ENCODE results near the gene NMNAT3. TPM values are rescaled to one million over a fixed set of nuclear protein-coding genes. Genes with fewer than 3 reads are reported as not detected.

Gene NMNAT3
- total RNA-seq, 1 experiment from 2014 or later: 1.3 TPM

GRCh38 chr3:139721370-139721769 is 43.6 kb upstream of the NMNAT3 start:
- Histone ChIP-seq H2AFZ (ENCODE audit: low read length) (no peak overlapping the region), H4K91ac (ENCODE audit: insufficient read length, low read depth, low read length) (no peak overlapping the region), H3K27ac (ENCODE audit: insufficient read length, low read depth, low read length) (no peak overlapping the region), H3K4me2 (ENCODE audit: insufficient read depth, insufficient read length, low read length) (no peak overlapping the region), H2BK15ac (ENCODE audit: low read depth, low read length) (no peak overlapping the region), H4K8ac (replicated peaks; ENCODE audit: insufficient read length, low read depth, low read length) (no peak overlapping the region), H3K4ac (ENCODE audit: low read depth, low read length) (no peak overlapping the region), H4K20me1 (ENCODE audit: control insufficient read depth, insufficient read depth, insufficient read length) (no peaks in the 10 kb centered on the region), H3K9ac (ENCODE audit: extremely low read depth, insufficient read length, low read length) (no peak overlapping the region), H3K4me1 (ENCODE audit: insufficient read depth, low read length) (peaks cover 6% of the 10 kb centered on the region; the same call in 1 of the 2 replicates), H3K9me3 (ENCODE audit: control insufficient read depth, low read depth, low read length) (no peaks in the 10 kb centered on the region), H3K14ac (ENCODE audit: insufficient read depth, low read length) (no peak overlapping the region), H2AK5ac (ENCODE audit: insufficient read length, low read length) (no peak overlapping the region), H3K79me2 (ENCODE audit: insufficient read depth, low read length) (no peaks in the 10 kb centered on the region), H3K23ac (ENCODE audit: insufficient read length, low read depth, low read length) (no peak overlapping the region), H3T11ph (ENCODE audit: low read length) (no peak overlapping the region), H2BK120ac (ENCODE audit: low read depth, low read length, poor library complexity, severe bottlenecking) (no peak overlapping the region), H3K23me2 (ENCODE audit: insufficient read length, low read depth, low read length, poor library complexity, severe bottlenecking) (no peaks in the 10 kb centered on the region), H3K56ac (ENCODE audit: insufficient read length, low read depth, low read length) (no peak overlapping the region), H2BK12ac (ENCODE audit: insufficient read length, low read depth, low read length) (no peak overlapping the region), H4K5ac (ENCODE audit: insufficient read length, low read depth, low read length) (no peak overlapping the region), H2BK5ac (ENCODE audit: insufficient read length, low read length) (no peak overlapping the region), H2BK20ac (ENCODE audit: low read depth, low read length, poor library complexity, severe bottlenecking) (no peak overlapping the region), H3K18ac (ENCODE audit: insufficient read length, low read depth, low read length) (no peak overlapping the region), H3K79me1 (ENCODE audit: insufficient read depth, low read depth, low read length, poor library complexity, severe bottlenecking) (no peaks in the 10 kb centered on the region), H3K27me3 (ENCODE audit: insufficient read depth, low read length) (no peaks in the 10 kb centered on the region)
- H3K27ac Mint-ChIP-seq: peak overlapping the region in 2 of 3 experiments; percentile 16 to 71; a peak in 2 of 7 replicates
- TF ChIP-seq CTCF (conservative IDR thresholded peaks at IDR 0.05): no peak
- WGBS (ENCODE audit: extremely low coverage, insufficient read length, low lambda C conversion rate): no CpG with 5 or more reads among the region's 1 CpG
- DNase-seq: no peak
- H3K9me3 Mint-ChIP-seq: no peaks in the 10 kb centered on the region
- no peak overlapping the region for H3K4me3 Mint-ChIP-seq
- H3K36me3 Mint-ChIP-seq (ENCODE audit: insufficient read depth in 1 of 3, low read depth in 3 of 3): no peaks in the 10 kb centered on the region
- peaks cover 6% of the 10 kb centered on the region for H3K27me3 Mint-ChIP-seq (ENCODE audit: low read depth)
- H3K4me1 Mint-ChIP-seq: peaks cover 14 to 20% of the 10 kb centered on the region in 2 experiments
